HG02840 (cell line): ENCODE results near the gene CFAP161.
"Not testable (repeated sequence)": the region's sequence is repeated elsewhere in the genome, so short reads cannot be mapped to it uniquely, and the experiment has no call there.

Experiments
- ATAC-seq: cut with Tn5 transposase; IDR thresholded peaks from one replicate; pipeline ENCODE4 v1.9.1; 2021; ENCODE audit warnings: mild to moderate bottlenecking, moderate library complexity, moderate number of reproducible peaks; ENCODE audit not compliant: unreplicated experiment, low FRiP score

CFAP161 gene

DNA sequence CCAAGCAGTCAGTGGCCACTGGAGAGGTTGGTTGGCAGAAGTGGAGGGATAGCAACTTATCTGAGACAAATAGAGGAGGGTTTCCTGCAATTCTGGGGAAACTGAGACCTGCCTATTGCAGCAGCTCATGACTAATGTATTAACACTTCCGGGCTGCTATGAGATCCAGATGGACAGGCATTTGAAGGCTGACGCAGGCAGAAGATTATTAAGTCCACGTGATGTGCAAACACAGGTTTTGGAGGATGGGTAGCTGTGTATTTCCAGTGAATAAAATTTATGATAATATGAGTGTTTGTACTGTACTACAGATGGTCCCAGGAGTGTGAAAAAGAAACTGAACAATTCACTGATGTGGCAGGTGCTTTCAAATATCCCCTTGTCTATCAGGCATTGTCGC lies 28.5 kb upstream of the CFAP161 start:
- no peak for ATAC-seq

DNA sequence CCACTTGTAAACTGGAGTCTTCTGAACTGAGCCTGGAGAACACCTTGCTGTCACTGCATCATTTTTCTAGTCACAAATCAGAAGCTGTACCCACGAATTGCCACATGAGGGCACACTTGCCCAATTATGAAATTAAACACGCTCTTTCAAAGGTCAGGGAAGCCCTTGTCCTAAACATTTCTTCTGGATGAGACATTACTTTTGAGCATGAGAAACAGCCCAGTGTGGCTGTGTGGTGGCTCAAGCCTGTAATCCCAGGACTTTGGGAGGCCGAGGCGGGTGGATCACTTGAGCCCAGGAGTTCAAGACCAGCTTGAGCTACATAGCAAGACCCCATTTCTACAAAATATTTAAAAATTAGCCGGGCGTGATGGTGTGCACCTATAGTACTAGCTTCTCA lies 27.5 kb upstream of the CFAP161 start:
- ATAC-seq, result no peak

DNA sequence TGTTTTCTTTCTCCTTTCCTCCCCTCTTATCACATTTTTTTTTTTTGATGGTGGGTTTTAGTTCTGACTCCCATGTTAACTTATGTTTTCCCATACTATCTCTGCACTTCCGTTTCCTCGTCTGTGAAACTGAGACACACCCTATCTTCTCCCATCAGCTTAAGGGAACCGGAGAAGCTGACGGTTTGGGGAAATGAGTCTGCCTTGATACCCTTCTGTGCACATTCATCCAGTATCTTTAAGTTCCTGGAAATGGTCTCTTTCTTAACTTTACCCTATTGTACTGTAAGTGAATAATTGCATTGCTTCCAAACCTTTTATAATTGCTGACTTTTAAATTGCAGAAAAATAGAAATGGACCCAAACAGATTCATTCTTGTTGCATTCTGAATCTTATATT lies 26.2 kb upstream of the CFAP161 start:
- ATAC-seq, result no peak

DNA sequence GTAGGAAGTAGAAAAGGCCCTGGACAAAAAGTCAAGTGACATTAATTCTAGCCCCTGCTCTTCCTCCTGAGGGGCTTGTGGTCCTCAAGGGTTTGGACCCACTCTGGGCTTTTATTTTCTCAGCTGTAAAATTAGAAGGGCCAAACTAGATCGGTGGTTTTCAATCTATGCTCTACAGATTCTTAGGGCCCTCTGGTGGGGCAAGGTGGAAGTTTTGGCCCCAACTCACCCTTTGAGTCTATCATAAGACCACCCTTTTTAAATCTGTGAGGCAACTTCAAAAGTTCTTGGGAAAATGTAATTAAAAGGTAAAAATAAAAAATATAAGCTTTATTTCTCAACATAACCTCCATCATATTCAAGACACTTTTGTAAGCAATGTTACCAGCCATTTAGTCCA lies 25.6 kb upstream of the CFAP161 start:
- ATAC-seq, result no peak

DNA sequence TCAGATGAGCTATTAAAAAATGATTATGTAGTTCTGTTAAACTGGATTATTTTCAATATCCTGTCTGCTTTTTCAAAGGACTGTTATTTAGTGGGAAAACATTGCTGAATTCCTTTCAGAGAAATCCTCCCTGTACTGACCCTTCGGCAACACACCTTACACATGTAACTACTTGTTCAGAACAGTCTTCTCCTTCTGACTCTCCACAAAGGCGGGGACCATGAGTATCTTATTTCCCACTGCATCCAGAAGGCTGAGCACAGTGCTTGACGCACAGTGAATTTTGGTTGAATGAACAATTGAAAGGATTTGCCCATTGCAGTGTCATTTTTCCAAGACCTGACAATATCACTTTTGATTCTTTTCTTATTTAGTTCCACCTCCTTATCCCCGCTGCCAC lies 23.1 kb upstream of the CFAP161 start:
- ATAC-seq, result no peak

DNA sequence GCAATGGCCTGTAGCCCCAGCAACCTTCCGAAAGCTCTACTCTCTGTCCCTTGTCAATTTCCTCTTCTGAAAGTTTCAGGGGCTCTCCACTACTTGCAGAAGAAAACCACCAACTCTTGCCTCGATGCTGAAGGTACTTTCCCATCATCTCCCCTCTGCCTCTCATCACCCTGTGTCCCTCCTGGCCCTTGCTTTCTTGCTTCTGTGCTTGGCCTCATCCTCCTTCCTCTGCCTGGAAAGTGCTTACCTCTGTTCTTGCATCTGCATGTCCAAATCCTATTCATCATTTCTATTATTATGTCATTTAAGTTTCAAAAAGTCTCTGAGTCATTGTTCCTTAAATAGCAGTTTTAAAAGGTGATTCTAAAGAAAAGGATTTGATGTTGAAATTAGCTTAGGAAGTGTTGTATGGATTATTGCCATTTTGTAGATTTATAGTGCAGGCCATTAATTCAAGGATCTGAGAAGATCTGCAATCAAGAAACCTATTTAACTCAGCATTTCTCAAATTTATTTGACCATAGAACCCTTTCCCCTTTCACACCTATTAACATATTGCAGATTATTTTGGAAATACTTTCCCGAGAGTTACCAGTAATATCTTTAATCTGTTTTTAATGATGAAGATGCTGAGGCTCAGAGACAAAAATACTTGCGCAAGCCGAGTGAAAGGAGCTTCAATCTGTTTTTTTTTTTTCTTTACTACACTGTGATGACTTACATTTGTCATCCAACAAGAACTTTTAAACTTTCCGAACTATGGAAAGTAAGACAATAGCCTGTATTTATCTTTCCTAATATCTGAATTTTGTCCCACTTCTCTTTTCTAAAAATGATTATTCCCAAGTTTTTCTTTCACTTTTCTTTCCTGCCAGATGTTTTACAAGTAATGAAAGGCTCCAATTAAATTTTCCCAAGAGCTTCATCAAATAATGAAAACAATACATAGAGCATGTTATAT lies 22.3 kb upstream of the CFAP161 start:
- ATAC-seq, result no peak

DNA sequence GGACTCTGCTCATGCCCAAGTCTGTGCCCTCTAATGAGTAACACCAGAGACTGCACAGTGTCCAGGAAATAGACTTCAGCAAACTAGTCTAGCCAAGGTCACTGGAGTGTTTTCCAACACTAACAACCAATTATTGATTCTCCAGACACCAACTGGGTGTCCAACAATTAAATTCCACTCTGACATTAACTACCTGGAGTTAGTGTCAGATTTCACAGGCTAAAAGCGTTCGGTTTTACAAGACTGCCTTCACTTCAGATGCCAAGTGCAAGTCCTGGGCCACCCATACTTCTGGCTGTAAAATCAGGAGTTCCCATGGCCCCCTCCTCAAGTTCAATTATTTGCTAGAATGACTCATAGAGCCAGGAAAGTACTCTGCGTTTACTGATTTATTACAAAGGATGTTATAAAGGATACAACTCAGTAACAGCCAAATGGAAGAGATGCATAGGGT lies 20.8 kb upstream of the CFAP161 start:
- no peak for ATAC-seq

DNA sequence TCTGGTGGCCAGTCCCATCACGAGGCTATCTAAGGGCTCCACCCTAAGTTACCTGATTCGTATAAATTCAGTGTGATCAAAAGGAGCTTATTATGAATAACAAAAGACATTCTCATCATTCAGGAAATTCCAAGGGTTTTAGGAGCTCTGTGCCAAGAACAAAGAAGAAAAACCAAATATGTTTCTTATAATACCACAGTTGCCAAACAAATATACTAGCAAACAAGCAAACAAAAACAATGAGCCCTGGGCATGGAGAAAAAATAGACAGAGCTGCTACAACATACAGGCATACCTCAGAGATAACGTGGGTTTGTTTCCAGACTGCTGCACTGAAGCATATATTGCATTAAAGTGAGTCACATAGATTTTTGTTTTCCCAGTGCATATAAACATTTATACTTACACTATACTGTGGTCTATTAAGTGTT lies 20.2 kb upstream of the CFAP161 start:
- no peak for ATAC-seq

DNA sequence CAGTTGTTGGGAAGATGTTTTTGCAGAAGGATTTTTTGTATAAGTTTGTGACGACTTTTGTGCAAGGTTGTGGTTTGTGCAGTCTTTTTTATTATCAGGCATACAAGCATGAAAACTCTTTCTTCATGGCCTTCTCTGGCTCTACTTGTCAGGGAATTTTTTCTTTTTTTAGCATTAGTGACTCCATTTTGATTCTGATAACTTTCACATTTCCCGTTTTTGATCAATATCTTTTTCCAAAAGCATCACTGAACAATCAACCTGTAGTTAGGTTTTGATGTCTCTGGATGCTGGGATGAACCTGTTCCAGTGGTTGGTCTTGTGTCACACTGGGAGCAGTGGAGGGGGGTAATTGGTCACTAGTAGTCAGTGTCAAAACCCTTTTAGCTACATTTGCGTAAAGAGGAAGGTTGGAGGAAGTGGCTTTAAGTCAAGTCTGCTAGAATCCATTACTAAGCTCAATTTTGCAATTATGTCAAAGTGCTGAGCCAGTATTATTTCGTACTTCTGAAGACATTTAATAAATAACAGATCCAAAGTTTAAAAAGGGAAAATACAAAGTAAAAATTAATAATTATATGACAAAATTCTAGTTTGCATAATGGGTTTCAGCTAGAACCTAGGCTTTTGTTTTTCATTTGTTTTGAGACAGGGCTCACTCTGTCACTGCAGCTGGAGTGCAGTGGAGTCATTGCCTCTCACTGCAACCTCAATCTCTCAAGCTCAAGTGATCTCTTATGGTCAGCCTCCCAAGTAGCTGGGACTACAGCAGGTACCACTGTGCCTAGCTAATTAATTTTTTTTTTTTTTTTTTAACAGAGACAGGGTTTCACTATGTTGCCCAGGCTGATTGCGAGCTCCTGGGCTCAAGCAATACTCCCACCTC lies 18.8 kb upstream of the CFAP161 start:
- no peak for ATAC-seq

DNA sequence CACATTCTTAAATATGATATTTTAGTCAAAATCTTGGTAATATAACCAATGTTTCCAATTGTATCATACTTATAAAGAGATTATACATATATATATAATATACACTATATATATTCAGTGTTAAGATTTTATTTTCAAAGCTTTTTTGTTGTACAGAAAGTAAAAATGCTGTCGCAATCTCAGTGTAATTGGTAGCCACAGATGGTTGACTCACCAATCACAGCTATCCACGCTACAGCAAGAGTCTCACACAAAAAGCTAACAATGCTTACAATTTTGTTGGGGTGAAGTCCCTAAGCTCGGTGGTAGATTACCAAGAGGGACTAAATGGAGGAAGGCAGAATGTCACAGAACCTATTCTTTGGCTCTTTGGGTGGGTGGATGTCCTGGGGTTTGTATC lies 16.9 kb upstream of the CFAP161 start:
- ATAC-seq, result no peak

DNA sequence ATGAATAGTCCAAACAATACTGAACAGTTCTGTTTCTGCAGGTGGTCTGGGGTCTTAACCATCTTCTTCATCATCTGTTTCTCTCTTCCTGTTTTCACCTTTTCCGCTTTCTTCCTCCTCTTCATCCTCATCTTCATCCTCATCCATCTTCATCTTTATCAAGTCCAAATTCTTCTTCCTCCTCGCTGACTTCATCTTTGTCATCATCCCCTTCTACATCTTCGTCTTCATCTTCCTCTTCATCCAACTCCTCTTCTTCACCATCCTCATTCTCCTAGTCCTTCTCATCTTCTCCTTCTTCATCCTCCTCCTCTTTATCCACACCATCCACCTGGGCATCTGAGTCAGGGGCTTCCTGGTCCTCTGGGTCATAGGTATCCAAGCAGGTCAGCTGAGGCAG lies 16.5 kb upstream of the CFAP161 start:
- no peak for ATAC-seq

DNA sequence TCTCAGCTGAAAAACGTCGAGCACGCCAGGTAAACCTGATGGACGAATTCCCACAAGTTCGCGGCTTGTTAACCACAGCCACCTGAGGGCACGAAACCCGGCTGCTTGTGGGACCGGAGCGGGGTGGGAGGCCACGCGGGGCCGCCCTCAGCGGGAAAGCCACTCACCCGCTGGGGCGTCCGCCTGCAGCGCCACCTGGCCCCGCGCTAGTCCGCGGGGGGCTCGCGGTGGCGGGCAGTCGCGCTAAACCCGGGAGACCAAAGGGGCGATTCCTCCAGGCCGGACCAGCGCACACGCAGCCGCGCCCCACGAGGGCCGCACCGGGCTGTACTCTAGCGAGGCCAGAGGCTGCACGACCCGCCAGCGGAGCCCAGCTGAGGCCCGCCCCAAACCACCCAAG lies 15.7 kb upstream of the CFAP161 start:
- ATAC-seq, result no peak

DNA sequence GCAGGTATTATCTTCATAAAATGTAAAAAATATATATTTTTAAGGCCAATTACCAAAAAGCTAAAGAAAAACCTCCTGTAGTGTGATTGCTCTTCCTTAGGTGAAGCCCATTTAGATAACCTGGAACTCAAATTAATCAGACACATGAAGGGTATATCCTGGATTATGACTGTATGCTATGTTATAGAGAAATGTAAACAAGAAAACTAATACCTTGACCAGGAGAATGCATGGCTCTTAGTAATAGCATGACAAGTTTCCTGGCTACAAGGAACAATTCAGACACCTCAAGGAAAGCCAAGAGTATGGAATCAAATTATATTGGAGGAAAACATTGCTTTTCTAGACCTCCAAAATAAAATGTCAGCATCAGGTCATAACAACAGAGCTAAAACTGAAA lies 14.0 kb upstream of the CFAP161 start:
- ATAC-seq, result no peak

DNA sequence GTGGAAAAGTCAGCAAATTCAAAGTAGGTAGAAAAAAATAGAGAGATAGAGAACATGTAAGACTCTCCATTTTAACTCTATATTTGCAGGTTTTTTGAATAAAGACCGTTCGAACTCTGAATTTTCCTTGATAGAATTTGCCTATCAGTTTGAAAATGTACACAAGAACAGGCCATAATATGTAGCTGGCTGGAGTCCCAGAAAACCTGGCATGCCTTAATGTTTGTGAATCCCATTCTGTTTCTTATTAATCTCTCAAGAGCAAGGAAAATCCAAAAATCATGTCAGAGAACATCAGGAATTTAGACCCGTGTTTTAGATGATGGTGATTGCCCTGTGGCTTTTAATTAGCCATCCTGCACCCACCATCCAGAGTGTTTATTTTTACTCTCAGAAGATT lies 7.2 kb upstream of the CFAP161 start:
- no peak for ATAC-seq

DNA sequence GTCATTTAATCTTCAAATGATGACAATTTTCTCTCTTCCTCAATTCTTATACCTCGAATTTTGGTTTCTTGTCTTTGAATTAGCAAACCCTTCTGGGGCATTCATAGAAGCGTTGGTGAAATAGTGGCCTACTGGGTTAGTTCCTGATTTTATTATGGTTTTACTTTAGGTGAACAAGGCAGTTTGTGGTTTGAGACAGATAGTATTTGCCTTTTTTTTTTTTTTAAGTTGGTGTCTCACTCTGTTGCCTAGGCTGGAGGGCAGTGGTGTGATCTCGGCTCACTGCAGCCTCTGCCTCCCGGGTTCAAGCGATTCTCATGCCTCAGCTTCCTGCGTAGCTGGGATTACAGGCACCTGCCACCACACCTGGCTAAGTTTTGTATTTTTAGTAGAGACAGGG lies 7.4 kb downstream of the CFAP161 start:
- ATAC-seq, result not testable (repeated sequence)

DNA sequence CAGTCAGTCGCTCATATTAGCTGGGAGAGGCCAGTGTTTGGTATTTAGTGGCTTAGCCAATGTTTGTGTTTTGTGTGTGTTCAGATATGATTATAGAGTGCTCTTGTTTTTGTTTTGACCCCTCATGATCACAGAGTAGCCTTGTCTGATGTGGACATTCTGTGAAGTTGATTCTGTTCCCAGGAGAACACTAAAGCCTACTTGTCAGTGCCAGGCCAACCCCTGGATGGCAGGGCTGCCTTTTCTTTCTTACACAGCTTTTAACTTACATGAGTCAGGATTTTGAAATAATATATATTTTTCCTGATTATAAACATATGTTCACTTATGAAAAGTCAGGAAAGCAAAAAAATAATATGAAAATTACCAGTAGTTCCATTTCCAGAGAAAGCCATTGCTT lies 11.9 kb downstream of the CFAP161 start:
- no peak for ATAC-seq

DNA sequence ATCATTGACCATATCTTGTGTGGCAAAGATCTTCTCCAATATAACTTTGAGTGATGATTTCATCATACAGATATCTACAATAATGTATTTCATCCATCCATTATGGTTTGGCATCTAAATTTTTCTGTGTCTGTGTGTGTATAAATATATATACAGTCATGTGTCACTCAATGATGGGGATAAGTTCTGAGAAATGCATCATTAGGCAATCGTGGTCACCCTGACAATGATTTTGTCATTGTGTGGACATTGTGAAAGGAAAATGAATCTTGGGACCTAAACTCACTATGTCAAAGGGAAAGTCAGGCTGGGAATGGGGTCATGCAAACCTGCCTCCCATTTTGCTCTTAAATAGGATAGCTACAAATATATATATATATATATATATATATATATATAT lies 12.4 kb downstream of the CFAP161 start:
- ATAC-seq, result no peak

DNA sequence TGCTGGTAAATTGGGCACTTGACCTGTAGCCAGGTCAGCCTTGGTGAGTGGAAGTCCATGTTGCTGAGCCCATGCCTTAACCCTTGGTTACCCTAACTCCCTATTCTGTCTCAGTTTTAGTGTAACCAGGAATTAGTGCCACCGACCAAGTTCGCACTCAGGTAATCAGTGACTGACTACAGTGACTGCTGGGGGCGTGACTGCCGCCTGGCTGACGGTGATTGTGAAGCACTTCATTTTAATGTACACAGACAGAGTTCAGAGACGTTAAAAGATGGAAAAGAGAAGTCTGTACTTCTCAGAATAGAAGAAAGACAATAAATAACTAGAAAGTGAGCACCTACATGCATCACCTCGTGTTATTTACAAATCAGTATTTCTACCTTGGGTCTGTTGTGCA lies 17.3 kb downstream of the CFAP161 start:
- no peak for ATAC-seq

DNA sequence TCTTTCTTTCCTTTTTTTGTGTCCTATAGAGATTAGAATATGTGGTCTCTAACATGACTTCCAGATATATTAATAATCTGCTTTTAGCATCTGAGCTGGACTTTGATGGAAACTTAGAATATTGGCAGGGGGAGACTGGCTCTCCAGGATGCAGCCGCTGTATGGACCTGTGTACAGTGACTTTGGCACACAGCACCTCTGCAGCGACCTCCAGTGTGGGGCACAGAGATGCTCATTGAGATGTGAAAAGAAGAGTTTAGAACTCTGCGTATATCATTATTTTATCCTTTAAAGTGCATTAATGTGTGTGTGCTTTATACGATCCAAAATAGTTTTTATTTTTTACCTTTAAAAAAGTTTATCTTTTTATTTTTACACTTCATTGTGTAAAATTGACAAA lies 18.3 kb downstream of the CFAP161 start:
- no peak for ATAC-seq

DNA sequence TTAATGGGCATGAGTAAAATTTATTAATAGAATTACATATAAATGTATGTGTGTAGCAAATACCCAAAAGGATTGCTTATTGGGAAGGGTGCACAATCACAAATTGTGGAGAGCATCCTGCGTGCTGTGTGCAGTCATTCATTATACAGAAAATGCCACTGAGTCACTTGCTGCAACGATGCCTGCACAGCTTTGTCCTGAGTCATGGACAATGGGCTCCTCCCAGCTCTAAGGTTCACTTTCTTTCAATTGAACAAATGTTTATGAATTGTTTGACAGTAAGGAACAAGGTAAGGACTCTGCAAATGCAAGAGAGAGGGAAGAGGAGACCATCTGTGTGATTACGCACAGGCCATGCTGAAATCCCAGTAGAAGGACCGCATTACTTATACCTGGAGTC lies 18.7 kb downstream of the CFAP161 start:
- ATAC-seq, result no peak
